ENCODE data around the gene KRTAP4-9. TPM values are rescaled to one million over a fixed set of nuclear protein-coding genes. Genes with fewer than 3 reads are reported as not detected.
A peak's percentile ranks its signal among the peaks of the same experiment; 100 is the strongest.
"Not testable (repeated sequence)": the region's sequence is repeated elsewhere in the genome, so short reads cannot be mapped to it uniquely, and the experiment has no call there.

The KRTAP4-9 gene
- total and polyA plus RNA-seq, 5 experiments from 2014 or later, result not detected

- Mint-ChIP-seq H3K4me3 (no peak overlapping the region), H3K36me3 (no peaks in the 10 kb centered on the region), H3K27ac (peak overlapping the region in 1 of 10 donors; percentile 3), H3K9me3 (peaks cover 0 to 11% (median 3%) of the 10 kb centered on the region in 9 donors), H3K27me3 (peaks cover 0 to 3% (median 0%) of the 10 kb centered on the region in 5 donors), H3K4me1 (peaks cover 29 to 76% (median 70%) of the 10 kb centered on the region in 4 donors)
- DNase-seq (no peak), ATAC-seq (no peak)
- POLR2A ChIA-PET, result interaction anchor here (1.5 kb wide), 1 partner anchor 187 kb away, joined by 7 read pairs; the partner anchor contains the start of gene KRTAP16-1
Observed at GRCh38 chr17:41121742-41122141, 16.6 kb downstream of the KRTAP4-9 start.

DNA sequence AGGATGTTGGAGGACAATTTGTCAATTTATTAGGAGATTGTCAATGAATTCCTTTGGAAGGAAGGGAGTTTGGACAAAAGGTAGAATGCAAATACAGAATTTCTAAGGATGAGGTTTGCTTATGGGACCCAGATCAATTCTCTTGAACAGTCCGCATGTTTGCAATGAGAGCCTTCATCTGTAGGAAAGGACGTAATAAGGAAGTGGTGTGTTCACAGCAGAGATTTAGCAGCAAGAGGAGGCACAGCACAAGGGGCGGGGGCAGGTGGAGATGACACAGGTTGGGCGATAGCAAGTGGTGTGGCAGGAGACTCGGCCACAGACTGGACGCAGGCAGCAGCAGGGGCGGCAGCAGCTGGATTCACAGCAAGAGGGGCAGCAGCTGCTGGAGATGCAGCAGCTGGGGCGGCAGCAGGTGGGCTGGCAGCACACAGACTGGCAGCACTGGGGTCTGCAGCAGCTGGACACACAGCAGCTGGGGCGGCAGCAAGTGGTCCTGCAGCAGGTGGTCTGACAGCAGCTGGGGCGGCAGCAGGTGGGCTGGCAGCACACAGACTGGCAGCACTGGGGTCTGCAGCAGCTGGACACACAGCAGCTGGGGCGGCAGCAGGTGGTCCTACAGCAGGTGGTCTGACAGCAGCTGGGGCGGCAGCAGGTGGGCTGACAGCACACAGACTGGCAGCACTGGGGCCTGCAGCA lies 18.3 kb downstream of the KRTAP4-9 start:
- peak; percentile 51 to 75 for ATAC-seq
- H3K27me3 Mint-ChIP-seq, H3K36me3 Mint-ChIP-seq: not testable (repeated sequence)
- POLR2A ChIA-PET, result interaction anchor here (0.7 kb wide), 1 partner anchor 185 kb away, joined by 3 read pairs; no protein-coding TSS in a partner anchor
- peaks cover 30 to 72% (median 68%) of the 10 kb centered on the region in 4 donors for H3K4me1 Mint-ChIP-seq
- peak overlapping the region in 9 of 10 donors; percentile 20 to 95 (median 80) for H3K27ac Mint-ChIP-seq
- H3K4me3 Mint-ChIP-seq, result peak overlapping the region in 9 of 10 donors; percentile 69 to 92 (median 84)
- DNase-seq, result peak in 3 of 10 donors; percentile 14 to 35 (median 27)
- peaks cover 0 to 11% (median 3%) of the 10 kb centered on the region in 9 donors for H3K9me3 Mint-ChIP-seq

DNA sequence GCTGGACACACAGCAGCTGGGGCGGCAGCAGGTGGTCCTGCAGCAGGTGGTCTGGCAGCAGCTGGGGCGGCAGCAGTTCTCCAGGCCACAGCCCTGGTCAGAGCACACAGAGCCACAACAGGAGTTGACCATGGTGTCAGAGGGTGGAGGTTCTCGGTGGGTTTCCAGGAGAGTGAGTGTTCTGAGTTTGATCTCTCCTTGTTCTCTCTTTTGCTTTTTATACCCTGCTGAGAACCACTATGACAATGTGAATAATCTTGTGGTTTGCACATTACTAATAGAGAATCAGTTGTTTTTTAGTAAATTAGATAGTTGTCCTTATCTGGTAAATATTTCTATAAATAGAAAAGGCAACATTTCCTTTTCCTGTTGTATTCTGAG lies 18.8 kb downstream of the KRTAP4-9 start, which contains the start of gene KRTAP4-12:
Gene KRTAP4-12 (minus strand): TSS at position 192 of the 381 bp plus-strand sequence. CDS start 60 bp downstream, at position 132.
- DNase-seq, H3K27me3 Mint-ChIP-seq, ATAC-seq, H3K36me3 Mint-ChIP-seq: not testable (repeated sequence)
- H3K9me3 Mint-ChIP-seq, result peaks cover 0 to 11% (median 3%) of the 10 kb centered on the region in 9 donors
- POLR2A ChIA-PET, result interaction anchor here (0.7 kb wide), 2 partner anchors 184 to 800 kb away, joined by 3 read pairs; no protein-coding TSS in a partner anchor
- H3K27ac Mint-ChIP-seq, result peak within 1 kb of the TSS in 9 of 10 donors; percentile 73 to 95 (median 82)
- peaks cover 32 to 72% (median 68%) of the 10 kb centered on the region in 4 donors for H3K4me1 Mint-ChIP-seq
- peak within 1 kb of the TSS in 9 of 10 donors; percentile 69 to 92 (median 84) for H3K4me3 Mint-ChIP-seq

- peaks cover 35 to 76% (median 68%) of the 10 kb centered on the region in 4 donors for H3K4me1 Mint-ChIP-seq
- ATAC-seq, result no peak
- no peaks in the 10 kb centered on the region for H3K27me3 Mint-ChIP-seq
- peak overlapping the region in 6 of 10 donors; percentile 40 to 78 (median 49) for H3K27ac Mint-ChIP-seq
- H3K4me3 Mint-ChIP-seq, result peak overlapping the region in 7 of 10 donors; percentile 36 to 92 (median 82)
- peaks cover 0 to 13% (median 3%) of the 10 kb centered on the region in 9 donors for H3K9me3 Mint-ChIP-seq
- no peak for DNase-seq
- H3K36me3 Mint-ChIP-seq, result no peaks in the 10 kb centered on the region
- POLR2A ChIA-PET, result interaction anchor here (1.4 kb wide), 2 partner anchors 9 to 197 kb away, joined by 3 read pairs; no protein-coding TSS in a partner anchor
Observed at GRCh38 chr17:41125064-41125463, 19.9 kb downstream of the KRTAP4-9 start.

DNA sequence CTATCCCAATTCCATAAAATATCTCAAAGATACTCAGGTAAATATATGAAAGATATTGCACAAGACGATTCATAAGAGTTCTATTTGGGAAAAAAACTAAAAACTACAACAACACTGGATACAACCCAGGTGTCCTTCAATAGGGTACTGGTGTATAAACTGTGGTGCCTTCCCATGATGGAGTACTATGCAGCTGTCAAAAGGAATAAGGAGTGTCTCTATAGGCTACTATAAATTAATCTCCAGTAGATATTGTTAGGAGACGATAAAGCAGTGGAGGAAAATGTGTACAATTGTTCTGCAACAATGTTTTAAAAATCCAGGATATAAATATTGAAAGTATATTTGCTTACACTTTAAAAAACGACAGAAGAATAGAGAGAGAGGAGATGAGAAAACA lies 21.2 kb downstream of the KRTAP4-9 start:
- Mint-ChIP-seq H3K27ac (peak overlapping the region in 2 of 10 donors; percentile 21 to 71), H3K4me1 (peaks cover 36 to 78% (median 66%) of the 10 kb centered on the region in 4 donors), H3K9me3 (peaks cover 0 to 10% (median 2%) of the 10 kb centered on the region in 9 donors), H3K4me3 (peak overlapping the region in 6 of 10 donors; percentile 3 to 92 (median 49)), H3K27me3 (no peaks in the 10 kb centered on the region), H3K36me3 (no peaks in the 10 kb centered on the region)
- DNase-seq (no peak), ATAC-seq (no peak)
- POLR2A ChIA-PET, result interaction anchor here (0.6 to 1.6 kb wide), 2 partner anchors 155 to 182 kb away, joined by 3 to 4 read pairs; partner anchors contain the start of gene KRTAP16-1

DNA sequence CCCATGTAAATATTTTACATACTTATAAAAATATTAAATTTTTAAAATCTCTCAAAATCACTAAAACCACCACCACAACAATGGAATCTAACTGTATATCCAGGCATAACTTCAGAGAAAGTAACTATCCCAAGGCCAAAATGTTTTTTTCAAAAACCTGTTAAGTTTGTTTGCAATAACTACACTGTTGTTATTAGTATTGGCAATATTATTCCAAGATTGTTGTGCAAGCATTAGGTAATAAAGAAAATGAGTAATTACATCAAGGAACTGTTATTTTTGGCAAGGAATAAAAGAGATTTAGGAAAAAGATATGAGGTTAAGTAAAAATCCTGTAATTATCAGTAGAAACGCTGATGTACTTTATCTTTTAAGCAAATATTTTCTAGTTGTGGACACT lies 22.2 kb downstream of the KRTAP4-9 start:
- no peak for ATAC-seq
- DNase-seq, result no peak
- H3K9me3 Mint-ChIP-seq, result peaks cover 0 to 10% (median under 1%) of the 10 kb centered on the region in 9 donors
- POLR2A ChIA-PET, result no interaction called here
- no peak overlapping the region for H3K4me3 Mint-ChIP-seq
- H3K27me3 Mint-ChIP-seq, result no peaks in the 10 kb centered on the region
- no peak overlapping the region for H3K27ac Mint-ChIP-seq
- H3K4me1 Mint-ChIP-seq, result peaks cover 40 to 85% (median 71%) of the 10 kb centered on the region in 4 donors
- no peaks in the 10 kb centered on the region for H3K36me3 Mint-ChIP-seq

DNA sequence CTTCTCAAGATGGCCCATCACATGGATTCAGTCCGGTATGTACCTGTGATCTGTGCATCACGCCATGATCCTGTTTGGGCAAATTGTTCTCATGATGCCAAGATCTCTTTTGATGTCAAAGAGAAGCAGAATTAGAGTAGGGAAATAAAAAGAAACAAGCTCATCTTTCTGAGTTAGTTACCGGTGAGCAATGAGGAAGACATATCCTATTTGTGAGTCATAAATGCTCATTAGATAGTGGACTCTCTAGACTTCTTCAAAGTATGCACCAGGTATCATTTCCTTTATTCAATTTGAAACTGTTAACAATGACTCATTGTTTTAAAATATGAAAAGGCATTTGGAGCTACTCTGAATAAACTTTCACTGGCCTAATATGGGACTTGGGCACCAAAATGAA lies 26.8 kb downstream of the KRTAP4-9 start:
- peak overlapping the region in 3 of 10 donors; percentile 46 to 50 (median 48) for H3K27ac Mint-ChIP-seq
- DNase-seq, result no peak
- H3K36me3 Mint-ChIP-seq, result peaks cover 0 to under 1% (median 0%) of the 10 kb centered on the region in 3 donors
- H3K9me3 Mint-ChIP-seq, result peaks cover 0 to 5% (median 0%) of the 10 kb centered on the region in 9 donors
- H3K4me3 Mint-ChIP-seq, result peak overlapping the region in 2 of 10 donors; percentile 5 to 9
- ATAC-seq, result no peak
- no peaks in the 10 kb centered on the region for H3K27me3 Mint-ChIP-seq
- H3K4me1 Mint-ChIP-seq, result peaks cover 29 to 61% (median 48%) of the 10 kb centered on the region in 4 donors
- POLR2A ChIA-PET, result interaction anchor here (1.3 to 2.7 kb wide), 2 partner anchors 9 to 177 kb away, joined by 3 to 6 read pairs; partner anchors contain the start of gene KRTAP16-1

DNA sequence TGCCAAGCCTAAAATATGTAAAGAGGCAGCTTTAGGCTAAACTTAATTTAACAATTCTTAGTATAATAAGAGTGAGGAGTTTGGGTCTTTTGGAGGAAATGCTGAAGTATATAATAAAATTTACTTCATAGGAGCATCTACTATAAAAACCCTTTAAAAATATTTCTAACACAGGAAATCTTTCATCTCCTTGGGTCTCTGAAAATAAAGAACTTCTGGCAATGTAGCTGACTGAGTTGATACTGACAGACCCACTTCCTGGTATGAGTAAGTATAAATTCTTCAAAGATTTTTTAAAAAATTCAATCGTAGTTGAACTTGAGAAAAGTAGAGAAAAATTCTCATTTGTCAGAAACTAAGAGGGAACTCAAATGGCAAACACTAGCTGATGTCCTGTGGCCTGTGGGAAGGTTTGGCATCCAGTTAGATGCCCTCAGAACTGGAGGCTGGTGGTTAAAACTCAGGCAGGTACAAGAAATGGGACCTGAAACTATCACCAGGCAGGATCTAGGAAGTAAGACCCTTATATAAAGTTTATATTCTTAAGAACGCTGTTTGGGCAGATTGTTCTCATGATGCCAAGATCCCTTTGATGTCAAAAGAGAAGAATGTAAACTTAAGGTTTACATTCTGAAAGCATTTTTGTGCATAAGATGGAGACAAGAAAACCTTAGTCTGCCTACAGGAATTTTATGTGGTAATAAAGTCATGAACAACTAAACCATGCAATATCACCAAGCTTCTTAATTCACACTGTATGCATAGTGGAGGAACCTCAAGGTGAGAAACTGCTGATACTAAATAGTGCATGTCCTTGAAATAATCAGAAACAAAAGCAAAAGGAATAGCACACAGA lies 28.9 kb downstream of the KRTAP4-9 start:
- Mint-ChIP-seq H3K4me1 (peaks cover 23 to 47% (median 39%) of the 10 kb centered on the region in 4 donors), H3K36me3 (peaks cover 0 to 4% (median 0%) of the 10 kb centered on the region in 3 donors), H3K9me3 (peaks cover 0 to 10% (median 4%) of the 10 kb centered on the region in 9 donors), H3K4me3 (peak overlapping the region in 8 of 10 donors; percentile 54 to 80 (median 66)), H3K27me3 (no peaks in the 10 kb centered on the region), H3K27ac (peak overlapping the region in 9 of 10 donors; percentile 74 to 95 (median 90))
- ATAC-seq (peak; percentile 70 to 95), DNase-seq (peak in 3 of 10 donors; percentile 3 to 56 (median 14))
- POLR2A ChIA-PET, result interaction anchor here (0.8 to 1.5 kb wide), 3 partner anchors 14 to 414 kb away, joined by 3 to 4 read pairs (median 3); no protein-coding TSS in a partner anchor

DNA sequence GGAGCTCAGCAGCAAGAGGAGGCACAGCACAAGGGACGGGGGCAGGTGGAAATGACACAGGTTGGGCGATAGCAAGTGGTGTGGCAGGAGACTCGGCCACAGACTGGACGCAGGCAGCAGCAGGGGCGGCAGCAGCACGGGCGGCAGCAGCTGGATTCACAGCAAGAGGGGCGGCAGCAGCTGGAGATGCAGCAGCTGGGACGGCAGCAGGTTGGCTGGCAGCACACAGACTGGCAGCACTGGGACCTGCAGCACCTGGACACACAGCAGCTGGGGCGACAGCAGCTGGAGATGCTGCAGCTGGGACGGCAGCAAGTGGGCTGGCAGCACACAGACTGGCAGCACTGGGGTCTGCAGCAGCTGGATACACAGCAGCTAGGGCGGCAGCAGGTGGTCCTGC lies 34.7 kb downstream of the KRTAP4-9 start:
- DNase-seq, H3K27me3 Mint-ChIP-seq, ATAC-seq, POLR2A ChIA-PET: not testable (repeated sequence)
- peak overlapping the region in 1 of 10 donors; percentile 85 for H3K27ac Mint-ChIP-seq
- H3K4me3 Mint-ChIP-seq, result peak overlapping the region in 1 of 10 donors; percentile 42
- H3K9me3 Mint-ChIP-seq, result peaks cover 0 to 52% (median 34%) of the 10 kb centered on the region in 9 donors
- peaks cover 2 to 11% (median 6%) of the 10 kb centered on the region in 4 donors for H3K4me1 Mint-ChIP-seq
- H3K36me3 Mint-ChIP-seq, result peaks cover 2 to 34% (median 21%) of the 10 kb centered on the region in 3 donors

DNA sequence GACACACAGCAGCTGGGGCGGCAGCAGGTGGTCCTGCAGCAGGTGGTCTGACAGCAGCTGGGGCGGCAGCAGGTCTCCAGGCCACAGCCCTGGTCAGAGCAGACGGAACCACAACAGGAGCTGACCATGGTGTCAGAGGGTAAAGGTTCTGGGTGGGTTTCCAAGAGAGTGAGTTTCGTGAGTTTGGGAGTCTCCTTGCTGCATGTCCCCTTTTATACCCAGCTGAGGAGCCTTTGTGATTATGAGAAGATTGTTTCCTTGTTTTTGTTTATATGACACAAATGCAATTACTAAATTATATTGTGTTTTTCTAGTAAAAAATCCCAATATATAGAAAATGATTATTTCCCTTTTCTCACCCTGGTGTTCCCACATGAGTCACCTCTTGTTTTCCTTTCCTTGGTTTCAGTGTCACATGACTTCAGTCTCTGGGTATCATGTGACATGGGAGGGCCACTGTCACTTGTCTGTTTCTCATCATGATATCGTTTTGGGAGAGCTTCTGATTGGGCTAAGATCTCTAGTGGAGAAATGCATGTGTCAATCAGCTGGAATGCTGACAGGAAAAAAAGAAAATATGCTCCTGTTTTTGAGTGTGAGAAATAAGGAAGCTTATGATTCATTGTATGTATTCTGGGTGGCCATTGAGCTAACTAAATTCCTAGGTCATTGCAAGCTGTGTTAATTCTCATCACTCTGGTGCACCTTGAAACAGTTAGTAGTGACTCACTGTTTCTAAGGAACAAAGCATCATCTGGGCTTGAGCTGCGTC lies 35.4 kb downstream of the KRTAP4-9 start, which contains the start of gene KRTAP4-6:
Gene KRTAP4-6 (minus strand): TSS at position 185 of the 772 bp plus-strand sequence. CDS start 57 bp downstream, at position 128.
- Mint-ChIP-seq H3K36me3 (peaks cover 2 to 34% (median 21%) of the 10 kb centered on the region in 3 donors), H3K9me3 (peaks cover 0 to 52% (median 34%) of the 10 kb centered on the region in 9 donors), H3K4me3 (peak within 1 kb of the TSS in 1 of 10 donors; percentile 42), H3K4me1 (peaks cover 2 to 13% (median 9%) of the 10 kb centered on the region in 4 donors), H3K27me3 (peaks cover 0 to 2% (median 0%) of the 10 kb centered on the region in 5 donors), H3K27ac (peak within 1 kb of the TSS in 1 of 10 donors; percentile 85)
- DNase-seq (no peak), ATAC-seq (no peak)
- POLR2A ChIA-PET, result interaction anchor here (0.7 to 0.8 kb wide), 2 partner anchors 9 to 299 kb away, joined by 3 read pairs; no protein-coding TSS in a partner anchor

GRCh38 chr17:41141361-41141760 lies 36.2 kb downstream of the KRTAP4-9 start:
- DNase-seq (no peak), ATAC-seq (no peak)
- H3K4me3 Mint-ChIP-seq, result no peak overlapping the region
- H3K9me3 Mint-ChIP-seq, result peaks cover 0 to 52% (median 34%) of the 10 kb centered on the region in 9 donors
- no peak overlapping the region for H3K27ac Mint-ChIP-seq
- H3K4me1 Mint-ChIP-seq, result peaks cover 2 to 18% (median 9%) of the 10 kb centered on the region in 4 donors
- POLR2A ChIA-PET, result interaction anchor here (0.8 kb wide), 1 partner anchor 10 kb away, joined by 3 read pairs; no protein-coding TSS in a partner anchor
- peaks cover 2 to 34% (median 21%) of the 10 kb centered on the region in 3 donors for H3K36me3 Mint-ChIP-seq
- peaks cover 0 to 2% (median 0%) of the 10 kb centered on the region in 5 donors for H3K27me3 Mint-ChIP-seq
